Renal cortex interstitium (tissue), 11 donors: ENCODE measurements around the gene APBB1. TPM values are rescaled to one million over a fixed set of nuclear protein-coding genes. Genes with fewer than 3 reads are reported as not detected.
"Not testable (repeated sequence)": the region's sequence is repeated elsewhere in the genome, so short reads cannot be mapped to it uniquely, and the experiment has no call there.

Experiments used
- DNase-seq, 11 donors: peaks; one replicate each; pipeline ENCODE4 v3.0.0-alpha.2; 2013; ENCODE audit warnings: low read depth in 9 of 11, low spot score in 4 of 11; ENCODE audit errors: extremely low read depth in 1 of 11
- polyA plus RNA-seq, 3 donors: library from polyadenylated mRNA; unstranded; fragments of 120-200 nt; gene quantifications; one replicate each; pipeline ENCODE4 v1.2.1, GENCODE V29; 2013; ENCODE audit not compliant: insufficient read length in 3 of 3

The APBB1 gene
- polyA plus RNA-seq, 3 donors = 53.4 to 61.1 (median 60.0) TPM

GRCh38 chr11:6401464-6401863 lies 17.4 kb downstream of the APBB1 start:
- DNase-seq = no peak

GRCh38 chr11:6400431-6401345 lies 18.2 kb downstream of the APBB1 start:
- no peak for DNase-seq

- DNase-seq = no peak
Observed at GRCh38 chr11:6397636-6398035, 21.3 kb downstream of the APBB1 start.

- DNase-seq = peak in 3 of 11 donors; percentile 22 to 39 (median 26)
Observed at GRCh38 chr11:6397156-6397555, 21.7 kb downstream of the APBB1 start.

GRCh38 chr11:6395470-6396060 lies 23.3 kb downstream of the APBB1 start:
- no peak for DNase-seq

GRCh38 chr11:6393989-6394670 lies 24.8 kb downstream of the APBB1 start:
- DNase-seq = no peak

- DNase-seq = not testable (repeated sequence)
Observed at GRCh38 chr11:6392251-6392650, 26.6 kb downstream of the APBB1 start.

GRCh38 chr11:6391537-6392134 lies 27.3 kb downstream of the APBB1 start:
- DNase-seq = no peak

GRCh38 chr11:6390718-6391469 lies 28.0 kb downstream of the APBB1 start:
- DNase-seq = no peak

- DNase-seq = peak; percentile 69 to 87 (median 81)
Observed at GRCh38 chr11:6389905-6390717, 28.8 kb downstream of the APBB1 start, which contains the start of gene SMPD1. Gene SMPD1, plus strand, starts transcription at chr11:6390474. Its CDS starts 125 bp downstream, at chr11:6390599.

- no peak for DNase-seq
Observed at GRCh38 chr11:6388748-6389147, 30.1 kb downstream of the APBB1 start.

GRCh38 chr11:6387811-6388599 lies 30.9 kb downstream of the APBB1 start:
- no peak for DNase-seq

- DNase-seq = no peak
Observed at GRCh38 chr11:6385046-6385777, 33.7 kb downstream of the APBB1 start.

- DNase-seq = no peak
Observed at GRCh38 chr11:6378640-6378989, 40.3 kb downstream of the APBB1 start.

GRCh38 chr11:6377902-6378639 lies 40.8 kb downstream of the APBB1 start:
- no peak for DNase-seq

GRCh38 chr11:6371825-6372224 lies 47.1 kb downstream of the APBB1 start:
- DNase-seq = no peak
